Sigmoid colon (tissue), 7 donors: ENCODE measurements around the gene ANTXR1. TPM values are rescaled to one million over a fixed set of nuclear protein-coding genes. Genes with fewer than 3 reads are reported as not detected.

ENCODE experiments used
- DNase-seq: peaks from one replicate; pipeline ENCODE4 v3.0.0-alpha.2; 2019
- H3K27ac ChIP-seq, 4 donors: fragments of 200-600 bp; sonication (generic); one replicate each; pipeline ENCODE4 v1.5.1; 2016 to 2019; ENCODE audit warnings: mild to moderate bottlenecking in 1 of 4
- H3K27me3 ChIP-seq, 3 donors: fragments of 200-600 bp; sonication (generic); one replicate each; pipeline ENCODE4 v1.5.1; 2019; ENCODE audit warnings: mild to moderate bottlenecking in 1 of 3
- H3K36me3 ChIP-seq, 4 donors: fragments of 200-600 bp; sonication (generic); one replicate each; pipeline ENCODE4 v1.5.1; 2016 to 2019
- H3K4me1 ChIP-seq, 4 donors: fragments of 200-600 bp; sonication (generic); one replicate each; pipeline ENCODE4 v1.5.1; 2017 to 2019
- H3K4me3 ChIP-seq, 4 donors: fragments of 200-600 bp; sonication (generic); one replicate each; pipeline ENCODE4 v1.5.1; 2017 to 2019; ENCODE audit warnings: mild to moderate bottlenecking in 2 of 4, moderate library complexity in 1 of 4
- H3K9me3 ChIP-seq, 4 donors: fragments of 200-600 bp in 3 of 4; sonication (generic) in 3 of 4; one replicate each; pipeline versions ENCODE4 v1.5.1 to v1.6.1; 2013 to 2019
- EP300 ChIP-seq, 4 donors: sonication (generic); formaldehyde crosslinking; IDR thresholded peaks; one replicate each; pipeline ENCODE4 v1.6.1; 2017; ENCODE audit warnings: antibody characterized with exemption in 4 of 4
- POLR2A ChIP-seq, 2 donors: fragments of 450-650 bp; IDR thresholded peaks; one replicate each; pipeline ENCODE4 v1.6.1; 2016; ENCODE audit warnings: antibody characterized with exemption in 2 of 2, mild to moderate bottlenecking in 2 of 2, moderate library complexity in 2 of 2
- POLR2AphosphoS5 ChIP-seq, 4 donors: sonication (generic); formaldehyde crosslinking; IDR thresholded peaks; one replicate each; pipeline ENCODE4 v1.6.1; 2017; ENCODE audit warnings: antibody characterized with exemption in 4 of 4
- WGBS, 2 donors: extraction: QIAGEN DNeasy Blood & Tissue Kit; methylation state at CpG; one replicate each; pipeline ENCODE4 v1.1.7; 2013; 5-methylcytosine and 5-hydroxymethylcytosine counted together
- intact Hi-C: fragments of 100-400 bp; cut with DNase I; formaldehyde crosslinking; loops from one replicate; pipeline ENCODE4 v1.15.1; 2023
- polyA plus RNA-seq, 3 donors: library from polyadenylated mRNA; stranded (reverse); fragments of 200-250 nt; gene quantifications; one replicate each; pipeline ENCODE4 v1.2.3, GENCODE V29; 2013
- total RNA-seq, 4 donors: library from RNA; depleted of rRNA; stranded (reverse); fragments of >200 nt; gene quantifications; one replicate each; pipeline ENCODE4 v1.1.0, GENCODE V29; 2016
- TF ChIP-seq, protein P1 (sequence below), 4 experiments: fragments of 450-650 bp in 3 of 4; fragments of 200-600 bp in 1 of 4; IDR thresholded peaks; one replicate each; pipeline ENCODE4 v1.5.1; 2016 to 2019; ENCODE audit warnings: antibody characterized with exemption in 4 of 4, mild to moderate bottlenecking in 3 of 4, moderate library complexity in 2 of 4
- donor health status: healthy with polysubstance abuse.
- donor health status: Bipolar disorder and iron deficiency.
- donor health status: healthy.

The ANTXR1 gene
- total and polyA plus RNA-seq, 7 donors = 3.0 to 79.8 (median 44.6) TPM

DNA sequence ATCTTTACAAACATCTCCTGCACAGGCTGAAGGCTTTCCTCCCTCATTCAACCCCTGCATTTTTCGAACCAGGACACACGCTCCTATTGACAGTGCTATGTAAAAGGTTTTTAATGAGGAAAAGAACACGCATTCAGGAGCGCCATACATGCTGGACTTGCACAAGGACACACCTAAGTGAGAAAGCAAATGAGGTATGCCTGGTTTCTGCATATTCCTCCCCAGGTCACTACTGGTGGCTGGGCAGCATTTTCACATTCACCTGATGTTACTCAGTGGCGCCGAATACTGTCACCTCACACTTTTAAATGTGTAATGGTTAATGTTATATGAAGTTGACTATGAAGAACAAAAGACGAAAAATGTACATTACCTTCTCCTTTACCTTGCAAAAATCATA is 150.6 kb downstream of the ANTXR1 start:
- H3K9me3 ChIP-seq = no peaks in the 10 kb centered on the region
- intact Hi-C loops = loop anchor here (5.0 kb wide), 1 partner anchor 144 kb away; no protein-coding TSS in a partner anchor
- H3K36me3 ChIP-seq = no peaks in the 10 kb centered on the region
- TF ChIP-seq, protein P1, sequence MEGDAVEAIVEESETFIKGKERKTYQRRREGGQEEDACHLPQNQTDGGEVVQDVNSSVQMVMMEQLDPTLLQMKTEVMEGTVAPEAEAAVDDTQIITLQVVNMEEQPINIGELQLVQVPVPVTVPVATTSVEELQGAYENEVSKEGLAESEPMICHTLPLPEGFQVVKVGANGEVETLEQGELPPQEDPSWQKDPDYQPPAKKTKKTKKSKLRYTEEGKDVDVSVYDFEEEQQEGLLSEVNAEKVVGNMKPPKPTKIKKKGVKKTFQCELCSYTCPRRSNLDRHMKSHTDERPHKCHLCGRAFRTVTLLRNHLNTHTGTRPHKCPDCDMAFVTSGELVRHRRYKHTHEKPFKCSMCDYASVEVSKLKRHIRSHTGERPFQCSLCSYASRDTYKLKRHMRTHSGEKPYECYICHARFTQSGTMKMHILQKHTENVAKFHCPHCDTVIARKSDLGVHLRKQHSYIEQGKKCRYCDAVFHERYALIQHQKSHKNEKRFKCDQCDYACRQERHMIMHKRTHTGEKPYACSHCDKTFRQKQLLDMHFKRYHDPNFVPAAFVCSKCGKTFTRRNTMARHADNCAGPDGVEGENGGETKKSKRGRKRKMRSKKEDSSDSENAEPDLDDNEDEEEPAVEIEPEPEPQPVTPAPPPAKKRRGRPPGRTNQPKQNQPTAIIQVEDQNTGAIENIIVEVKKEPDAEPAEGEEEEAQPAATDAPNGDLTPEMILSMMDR (IDR thresholded peaks at IDR 0.05) = no peak
- TF ChIP-seq POLR2AphosphoS5 (IDR thresholded peaks at IDR 0.05) (no peak), POLR2A (IDR thresholded peaks at IDR 0.05) (no peak)
- peak overlapping the region in 3 of 4 donors; percentile 66 to 82 (median 76) for H3K27ac ChIP-seq
- WGBS, 2 donors = 88 to 92% methylated on average over 7 of the region's 7 CpGs
- H3K27me3 ChIP-seq = no peaks in the 10 kb centered on the region
- H3K4me3 ChIP-seq = no peak overlapping the region
- peaks cover 0 to 61% (median 36%) of the 10 kb centered on the region in 4 donors for H3K4me1 ChIP-seq
- DNase-seq = no peak

DNA sequence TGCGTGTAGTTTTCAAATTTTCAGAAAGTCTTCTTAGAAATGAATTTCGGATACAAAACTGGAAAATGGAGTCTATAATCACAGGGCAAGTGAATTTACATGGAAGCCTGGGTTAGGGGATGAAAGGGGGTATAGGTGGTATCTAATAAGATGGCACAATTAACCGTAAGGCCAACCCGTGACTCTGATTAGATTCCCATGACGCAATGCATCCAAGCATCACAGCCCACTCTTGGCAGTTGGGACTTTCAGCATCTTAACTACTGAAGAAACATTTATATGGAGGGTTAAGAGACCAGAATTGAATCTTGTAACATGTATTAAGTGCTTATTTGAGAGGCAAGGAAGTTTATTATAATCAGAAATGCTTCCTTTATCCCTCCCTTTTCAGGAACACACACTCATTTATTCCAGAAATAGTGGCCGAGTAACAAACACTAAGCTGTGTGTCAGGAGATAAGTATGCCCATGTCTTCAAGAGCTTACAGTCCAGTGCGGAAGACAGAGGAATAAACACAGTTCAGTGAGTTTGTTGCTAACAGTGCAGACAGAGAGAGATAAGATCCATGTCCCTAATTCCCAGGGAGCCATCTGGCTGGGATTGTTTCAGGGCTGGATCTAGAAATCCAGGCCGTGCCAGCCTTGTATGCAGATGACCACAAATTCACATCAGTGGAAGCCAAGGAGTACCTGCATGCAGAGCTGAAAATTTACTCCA is 151.2 kb downstream of the ANTXR1 start:
- intact Hi-C loops = loop anchor here (5.0 kb wide), 1 partner anchor 143 kb away; no protein-coding TSS in a partner anchor
- 79 to 88% methylated on average over 8 of the region's 8 CpGs for WGBS, 2 donors
- peaks cover 0 to 67% (median 36%) of the 10 kb centered on the region in 4 donors for H3K4me1 ChIP-seq

DNA sequence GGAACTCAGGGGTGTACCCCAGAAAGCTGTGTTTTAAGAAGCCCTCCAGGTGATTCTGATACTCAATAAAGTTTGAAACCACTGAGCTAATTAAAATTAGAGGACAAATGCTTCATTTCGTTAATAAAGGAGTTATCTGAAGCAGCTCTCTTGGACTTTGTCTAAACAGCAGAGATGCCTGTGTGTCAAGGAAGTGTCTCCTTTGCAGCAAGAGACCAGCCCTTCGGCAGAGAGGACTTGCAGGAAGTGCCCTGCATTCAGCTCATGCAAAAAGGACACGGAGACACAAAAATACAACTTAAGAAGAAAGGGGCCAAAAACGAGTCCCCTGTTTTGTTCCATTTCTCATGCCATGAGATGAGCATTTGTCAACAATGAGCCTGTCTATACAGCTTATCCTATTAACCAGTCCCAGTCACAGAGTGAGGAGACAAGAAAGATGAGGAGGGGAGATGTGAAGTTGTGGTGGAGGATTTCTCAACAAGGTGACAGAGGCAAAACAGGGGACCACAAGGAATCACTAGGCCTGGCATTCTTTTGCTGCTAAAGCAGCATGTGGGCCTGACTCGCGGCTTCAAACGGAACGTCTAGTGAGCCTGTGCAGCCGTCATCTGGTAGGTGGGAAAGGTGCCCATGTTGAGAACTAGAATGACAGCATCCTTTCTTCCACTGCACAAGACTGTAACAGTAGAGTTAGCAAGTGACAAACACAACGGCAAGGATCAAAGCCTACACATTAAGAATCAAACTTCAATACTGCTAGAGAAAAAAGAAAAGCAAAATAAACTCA is 152.3 kb downstream of the ANTXR1 start:
- TF ChIP-seq, protein P1 (IDR thresholded peaks at IDR 0.05) = no peak
- TF ChIP-seq EP300 (IDR thresholded peaks at IDR 0.05) (no peak), POLR2AphosphoS5 (IDR thresholded peaks at IDR 0.05) (no peak), POLR2A (IDR thresholded peaks at IDR 0.05) (no peak)
- H3K36me3 ChIP-seq = no peaks in the 10 kb centered on the region
- no peaks in the 10 kb centered on the region for H3K27me3 ChIP-seq
- peak overlapping the region in 3 of 4 donors; percentile 66 to 82 (median 76) for H3K27ac ChIP-seq
- H3K9me3 ChIP-seq = no peaks in the 10 kb centered on the region
- H3K4me1 ChIP-seq = peaks cover 0 to 67% (median 36%) of the 10 kb centered on the region in 4 donors
- WGBS, 2 donors = 70 to 80% methylated on average over 10 of the region's 10 CpGs
- DNase-seq = no peak
- intact Hi-C loops = no loop called here
- H3K4me3 ChIP-seq = no peak overlapping the region

More for the DNA sequence above, 151.2 kb downstream of the ANTXR1 start:
- H3K36me3 ChIP-seq = no peaks in the 10 kb centered on the region
- H3K27me3 ChIP-seq = no peaks in the 10 kb centered on the region
- no peaks in the 10 kb centered on the region for H3K9me3 ChIP-seq
- TF ChIP-seq POLR2AphosphoS5 (IDR thresholded peaks at IDR 0.05) = peak in 3 of 4 donors; percentile 34 to 78 (median 36)
- no peak for TF ChIP-seq POLR2A (IDR thresholded peaks at IDR 0.05)
- TF ChIP-seq EP300 (IDR thresholded peaks at IDR 0.05) = peak in 1 of 4 donors; percentile 67
- no peak for DNase-seq
- no peak overlapping the region for H3K4me3 ChIP-seq
- H3K27ac ChIP-seq = peak overlapping the region; percentile 46 to 82 (median 71)

DNA sequence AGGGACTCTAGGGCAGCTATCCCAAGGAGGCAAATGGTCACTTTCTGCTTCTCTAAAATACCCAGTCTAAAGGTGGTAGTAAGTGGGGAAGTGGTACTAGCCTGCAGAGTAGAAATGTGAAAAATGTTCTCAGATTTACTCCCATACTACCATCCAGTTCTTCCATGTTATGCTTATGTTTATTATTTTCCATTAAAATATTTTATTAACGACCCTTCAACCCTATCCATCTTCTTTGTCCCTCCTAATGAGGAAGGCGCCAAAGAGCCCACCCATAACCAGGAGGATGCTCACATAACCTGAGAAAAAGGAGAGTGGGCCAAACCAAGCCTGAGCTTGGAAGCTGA is 153.5 kb downstream of the ANTXR1 start:
- Histone ChIP-seq H3K9me3 (no peaks in the 10 kb centered on the region), H3K27ac (no peak overlapping the region), H3K4me1 (peaks cover 0 to 75% (median 36%) of the 10 kb centered on the region in 4 donors), H3K4me3 (no peak overlapping the region), H3K27me3 (no peaks in the 10 kb centered on the region), H3K36me3 (peaks cover 0 to 7% (median 0%) of the 10 kb centered on the region in 4 donors)
- WGBS, 2 donors = 81 to 82% methylated on average over 2 of the region's 2 CpGs
- no peak for DNase-seq
- intact Hi-C loops = no loop called here
- TF ChIP-seq POLR2AphosphoS5 (IDR thresholded peaks at IDR 0.05) (no peak), EP300 (IDR thresholded peaks at IDR 0.05) (no peak)

DNA sequence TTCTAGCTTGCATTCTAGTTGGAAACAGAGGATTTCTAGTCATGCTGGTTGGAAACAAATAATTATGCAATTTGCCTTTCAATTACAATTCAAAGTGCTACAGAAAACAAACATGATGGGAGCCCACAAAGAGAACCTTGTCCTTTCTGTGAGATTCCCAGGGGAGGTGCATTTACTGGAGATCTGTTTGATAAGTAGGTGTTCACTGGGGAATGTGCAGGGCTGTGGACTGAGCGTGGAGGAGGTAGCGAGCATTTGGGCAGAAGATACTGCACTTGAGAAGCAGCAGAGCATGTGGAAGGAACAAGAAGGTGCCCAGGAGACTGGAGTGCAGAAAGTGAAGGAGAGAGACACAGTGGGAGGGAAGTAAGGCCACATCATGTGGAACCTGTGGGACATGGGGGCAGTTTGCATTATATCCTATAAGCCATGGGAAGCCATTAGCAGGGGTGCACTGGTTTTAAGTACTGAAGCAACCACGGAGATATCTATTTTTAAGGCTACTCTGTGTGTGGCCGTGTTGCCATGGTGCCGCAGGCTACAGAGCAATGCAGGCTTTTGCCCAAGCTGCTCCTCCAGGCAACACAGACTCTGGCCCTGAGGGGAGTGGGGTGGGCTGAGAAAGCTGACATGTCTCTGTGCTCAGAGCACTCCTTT is 154.0 kb downstream of the ANTXR1 start:
- H3K27me3 ChIP-seq = no peaks in the 10 kb centered on the region
- peaks cover 0 to 9% (median 0%) of the 10 kb centered on the region in 4 donors for H3K36me3 ChIP-seq
- peaks cover 0 to 75% (median 35%) of the 10 kb centered on the region in 4 donors for H3K4me1 ChIP-seq
- 84% methylated on average over 5 of the region's 5 CpGs for WGBS, 2 donors
- no peak overlapping the region for H3K4me3 ChIP-seq
- DNase-seq = no peak
- no peaks in the 10 kb centered on the region for H3K9me3 ChIP-seq
- TF ChIP-seq POLR2A (IDR thresholded peaks at IDR 0.05) = no peak
- no peak for TF ChIP-seq EP300 (IDR thresholded peaks at IDR 0.05)
- TF ChIP-seq, protein P1 (IDR thresholded peaks at IDR 0.05) = no peak
- no peak for TF ChIP-seq POLR2AphosphoS5 (IDR thresholded peaks at IDR 0.05)
- intact Hi-C loops = no loop called here
- H3K27ac ChIP-seq = no peak overlapping the region
